Stimulated activated CD4-positive, alpha-beta T cell treated with anti-CD3 and anti-CD28 coated beads, TNF-alpha, amount 100 ng/mL, for 24 hours (primary cell): ENCODE data around the gene CFAP46.

Source experiments
- DNase-seq, 3 experiments: peaks; one replicate each; pipeline ENCODE4 v3.0.0-alpha.2; 2020; ENCODE audit warnings: low read depth in 3 of 3

Gene CFAP46

GRCh38 chr10:132881186-132881920 lies 61.0 kb downstream of the CFAP46 start:
- no peak for DNase-seq

GRCh38 chr10:132880128-132880981 lies 62.0 kb downstream of the CFAP46 start:
- no peak for DNase-seq

GRCh38 chr10:132879408-132880127 lies 62.8 kb downstream of the CFAP46 start:
- DNase-seq: no peak

- no peak for DNase-seq
Measured at GRCh38 chr10:132878730-132879407, 63.5 kb downstream of the CFAP46 start.

GRCh38 chr10:132878091-132878729 lies 64.2 kb downstream of the CFAP46 start:
- DNase-seq: no peak

GRCh38 chr10:132877473-132877872 lies 64.9 kb downstream of the CFAP46 start:
- no peak for DNase-seq

GRCh38 chr10:132876993-132877431 lies 65.4 kb downstream of the CFAP46 start:
- no peak for DNase-seq

- DNase-seq: no peak
Measured at GRCh38 chr10:132876131-132876860, 66.1 kb downstream of the CFAP46 start.

- DNase-seq: no peak
Measured at GRCh38 chr10:132875435-132875834, 66.9 kb downstream of the CFAP46 start.

- no peak for DNase-seq
Measured at GRCh38 chr10:132873395-132873794, 69.0 kb downstream of the CFAP46 start.

GRCh38 chr10:132872658-132873057 lies 69.7 kb downstream of the CFAP46 start:
- DNase-seq: no peak

GRCh38 chr10:132870426-132870825 lies 71.9 kb downstream of the CFAP46 start:
- DNase-seq: no peak

GRCh38 chr10:132869621-132870020 lies 72.7 kb downstream of the CFAP46 start:
- DNase-seq: no peak

GRCh38 chr10:132868995-132869394 lies 73.4 kb downstream of the CFAP46 start:
- DNase-seq: no peak

GRCh38 chr10:132867801-132868644 lies 74.3 kb downstream of the CFAP46 start:
- DNase-seq: no peak

- no peak for DNase-seq
Measured at GRCh38 chr10:132866601-132867381, 75.6 kb downstream of the CFAP46 start.

- no peak for DNase-seq
Measured at GRCh38 chr10:132865851-132866600, 76.3 kb downstream of the CFAP46 start.

GRCh38 chr10:132865171-132865631 lies 77.2 kb downstream of the CFAP46 start:
- no peak for DNase-seq
